ENCODE measurements around the gene NRN1L.
"Not testable (repeated sequence)": the region's sequence is repeated elsewhere in the genome, so short reads cannot be mapped to it uniquely, and the experiment has no call there.

The NRN1L gene

DNA sequence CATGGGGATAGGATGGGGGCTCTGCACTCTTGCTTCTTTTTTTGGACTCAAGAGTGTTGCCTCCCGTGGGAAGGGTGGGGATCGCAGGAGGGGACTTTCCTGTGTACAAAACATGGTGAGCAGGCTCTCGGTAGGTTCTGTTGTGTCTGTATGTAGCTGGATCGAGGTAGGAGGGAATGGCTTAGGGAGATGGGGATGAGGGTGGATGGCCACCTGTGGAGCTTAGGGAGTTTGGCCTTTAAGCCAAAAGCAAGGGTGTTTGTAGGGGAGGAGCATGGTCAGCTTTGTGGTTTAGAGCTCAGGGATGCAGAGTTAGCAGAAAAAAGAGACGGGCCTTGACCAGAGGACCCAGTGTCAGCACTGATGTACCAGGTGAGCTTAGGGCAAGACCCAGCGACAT lies 22.8 kb upstream of the NRN1L start:
- Histone ChIP-seq H4K20me1 (ENCODE audit: insufficient read depth, low read length) (peaks cover 77% of the 10 kb centered on the region), H3K9ac (ENCODE audit: low read depth, low read length) (no peak overlapping the region)

DNA sequence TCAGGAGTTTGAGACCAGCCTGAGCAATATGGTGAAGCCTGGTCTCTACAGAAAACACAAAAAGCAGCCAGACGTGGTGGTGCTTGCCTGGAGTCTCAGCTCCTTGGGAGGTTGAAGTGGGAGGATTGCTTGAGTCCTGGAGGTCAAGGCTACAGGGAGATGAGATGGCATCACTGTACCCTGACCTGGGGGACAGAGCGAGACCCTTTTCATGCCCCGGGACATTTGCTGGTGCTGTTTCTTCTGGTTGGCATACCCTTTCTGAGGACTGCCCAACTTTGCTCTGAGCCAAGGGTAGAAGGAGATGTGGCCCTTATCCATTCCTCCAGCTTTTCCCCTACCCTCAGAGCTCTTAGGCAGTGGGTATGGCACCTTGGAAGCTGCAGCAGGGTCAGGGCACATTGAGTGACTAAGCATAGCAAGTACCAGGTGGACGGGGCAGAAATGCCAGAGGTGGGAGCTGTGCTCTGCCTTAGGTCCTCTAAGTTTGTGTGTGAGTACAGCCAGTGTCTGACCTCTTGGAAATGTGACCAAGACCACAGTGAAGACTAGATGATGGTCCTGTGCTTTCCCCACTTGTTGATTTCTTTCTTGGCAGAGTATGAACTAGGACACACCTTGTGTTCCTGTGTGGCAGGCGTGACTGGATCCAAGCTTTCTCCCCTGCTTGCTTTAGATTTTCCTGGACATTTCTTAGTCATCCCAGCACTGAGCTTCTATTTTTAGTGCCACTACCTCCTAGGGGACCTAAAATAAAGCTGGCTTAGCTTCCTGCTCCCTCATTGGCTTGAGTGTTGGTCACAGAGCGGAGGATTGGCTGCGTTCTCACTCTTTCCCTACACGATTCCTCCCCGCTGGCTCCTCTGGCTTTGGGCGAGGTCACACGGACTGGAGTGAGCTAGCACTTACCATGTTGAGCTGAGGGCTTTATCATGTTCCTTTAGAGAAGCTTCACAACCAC lies 21.8 kb upstream of the NRN1L start:
- no peak overlapping the region for H3K27ac ChIP-seq (ENCODE audit: low read length)
- peaks cover 69% of the 10 kb centered on the region for H4K20me1 ChIP-seq (ENCODE audit: insufficient read depth, low read length)
- H3K27me3 ChIP-seq (ENCODE audit: insufficient read depth, low read length, poor library complexity): no peaks in the 10 kb centered on the region
- no peak for DNase-seq
- H3K9me3 ChIP-seq (ENCODE audit: insufficient read depth, low read length, severe bottlenecking): no peaks in the 10 kb centered on the region
- H3K79me2 ChIP-seq (ENCODE audit: insufficient read depth, low read length): peaks cover 91% of the 10 kb centered on the region
- no peak for ATAC-seq (ENCODE audit: insufficient read depth, low read depth)
- H3K4me3 ChIP-seq (ENCODE audit: low read depth in 1 of 2, low read length in 2 of 2): no peak overlapping the region
- peaks cover 67% of the 10 kb centered on the region for H3K36me3 ChIP-seq (ENCODE audit: insufficient read depth, low read length)
- no peaks in the 10 kb centered on the region for H3K4me1 ChIP-seq (ENCODE audit: insufficient read depth, low read length)
- no peak overlapping the region for H2AFZ ChIP-seq (ENCODE audit: low read depth, low read length)
- TF ChIP-seq EZH2 (IDR thresholded peaks at IDR 0.05; ENCODE audit: borderline replicate concordance, low read depth, low read length, severe bottlenecking) (no peak), CTCF (IDR thresholded peaks at IDR 0.05; ENCODE audit: borderline replicate concordance, extremely low read depth, low read length, poor library complexity, severe bottlenecking) (no peak)
- no peak overlapping the region for H3K9ac ChIP-seq (ENCODE audit: low read depth, low read length)
- H3K4me2 ChIP-seq (ENCODE audit: insufficient read depth, low read length): no peak overlapping the region

More for the DNA sequence above, 22.8 kb upstream of the NRN1L start:
- Histone ChIP-seq H3K9me3 (ENCODE audit: insufficient read depth, low read length, severe bottlenecking) (no peaks in the 10 kb centered on the region), H3K4me1 (ENCODE audit: insufficient read depth, low read length) (no peaks in the 10 kb centered on the region), H3K4me2 (ENCODE audit: insufficient read depth, low read length) (no peak overlapping the region), H3K79me2 (ENCODE audit: insufficient read depth, low read length) (peaks cover 94% of the 10 kb centered on the region), H3K27ac (ENCODE audit: low read length) (no peak overlapping the region), H3K36me3 (ENCODE audit: insufficient read depth, low read length) (peaks cover 59% of the 10 kb centered on the region), H3K27me3 (ENCODE audit: insufficient read depth, low read length, poor library complexity) (no peaks in the 10 kb centered on the region), H3K4me3 (ENCODE audit: low read depth in 1 of 2, low read length in 2 of 2) (no peak overlapping the region), H2AFZ (ENCODE audit: low read depth, low read length) (no peak overlapping the region)
- TF ChIP-seq EZH2 (IDR thresholded peaks at IDR 0.05; ENCODE audit: borderline replicate concordance, low read depth, low read length, severe bottlenecking) (no peak), CTCF (IDR thresholded peaks at IDR 0.05; ENCODE audit: borderline replicate concordance, extremely low read depth, low read length, poor library complexity, severe bottlenecking) (no peak)
- ATAC-seq (ENCODE audit: insufficient read depth, low read depth): no peak
- DNase-seq: no peak

- H2AFZ ChIP-seq (ENCODE audit: low read depth, low read length); H3K4me1 ChIP-seq (ENCODE audit: insufficient read depth, low read length); H3K9me3 ChIP-seq (ENCODE audit: insufficient read depth, low read length, severe bottlenecking); H3K4me3 ChIP-seq (ENCODE audit: low read depth in 1 of 2, low read length in 2 of 2); H3K4me2 ChIP-seq (ENCODE audit: insufficient read depth, low read length); H3K27ac ChIP-seq (ENCODE audit: low read length); DNase-seq; H3K9ac ChIP-seq (ENCODE audit: low read depth, low read length); H3K27me3 ChIP-seq (ENCODE audit: insufficient read depth, low read length, poor library complexity); ATAC-seq (ENCODE audit: insufficient read depth, low read depth): not testable (repeated sequence)
- Histone ChIP-seq H3K79me2 (ENCODE audit: insufficient read depth, low read length) (peaks cover 79% of the 10 kb centered on the region), H3K36me3 (ENCODE audit: insufficient read depth, low read length) (peaks cover 79% of the 10 kb centered on the region), H4K20me1 (ENCODE audit: insufficient read depth, low read length) (peaks cover 64% of the 10 kb centered on the region)
Observed at GRCh38 chr16:67864044-67864443, 20.6 kb upstream of the NRN1L start.

- Histone ChIP-seq H3K9ac (ENCODE audit: low read depth, low read length) (no peak overlapping the region), H4K20me1 (ENCODE audit: insufficient read depth, low read length) (peaks cover 63% of the 10 kb centered on the region), H3K9me3 (ENCODE audit: insufficient read depth, low read length, severe bottlenecking) (no peaks in the 10 kb centered on the region), H3K27me3 (ENCODE audit: insufficient read depth, low read length, poor library complexity) (no peaks in the 10 kb centered on the region), H3K4me2 (ENCODE audit: insufficient read depth, low read length) (no peak overlapping the region), H3K36me3 (ENCODE audit: insufficient read depth, low read length) (peaks cover 83% of the 10 kb centered on the region), H3K27ac (ENCODE audit: low read length) (no peak overlapping the region), H2AFZ (ENCODE audit: low read depth, low read length) (no peak overlapping the region), H3K4me1 (ENCODE audit: insufficient read depth, low read length) (no peaks in the 10 kb centered on the region), H3K79me2 (ENCODE audit: insufficient read depth, low read length) (peaks cover 74% of the 10 kb centered on the region), H3K4me3 (ENCODE audit: low read depth in 1 of 2, low read length in 2 of 2) (no peak overlapping the region)
- no peak for ATAC-seq (ENCODE audit: insufficient read depth, low read depth)
- DNase-seq: no peak
- TF ChIP-seq CTCF (IDR thresholded peaks at IDR 0.05; ENCODE audit: borderline replicate concordance, extremely low read depth, low read length, poor library complexity, severe bottlenecking) (no peak), EZH2 (IDR thresholded peaks at IDR 0.05; ENCODE audit: borderline replicate concordance, low read depth, low read length, severe bottlenecking) (no peak)
Observed at GRCh38 chr16:67864594-67864993, 20.1 kb upstream of the NRN1L start.
